ENCODE measurements around the gene GHR.

GHR gene

GRCh38 chr5:42768106-42768504 lies 344.9 kb downstream of the GHR start:
- Histone ChIP-seq H3K4me3 (ENCODE audit: low read length) (no peak overlapping the region), H3K9me2 (replicated peaks; ENCODE audit: insufficient read depth, low read length) (no peaks in the 10 kb centered on the region), H3K27me3 (replicated peaks; ENCODE audit: insufficient read depth, low read length) (no peaks in the 10 kb centered on the region), H3K4me1 (ENCODE audit: low read length) (no peaks in the 10 kb centered on the region), H3F3A (ENCODE audit: insufficient read depth, low read length) (no peaks in the 10 kb centered on the region), H3K9ac (ENCODE audit: low read length) (no peak overlapping the region), H3K4me2 (ENCODE audit: low read depth, low read length) (no peak overlapping the region), H3K79me2 (ENCODE audit: low read length) (no peaks in the 10 kb centered on the region), H3K9me3 (replicated peaks; ENCODE audit: insufficient read depth, low read length) (no peaks in the 10 kb centered on the region), H3K27ac (ENCODE audit: low read length) (no peak overlapping the region), H3K36me3 (replicated peaks; ENCODE audit: insufficient read depth, low read length) (no peaks in the 10 kb centered on the region), H4K20me1 (ENCODE audit: insufficient read depth, low read length) (no peaks in the 10 kb centered on the region), H2AFZ (ENCODE audit: low read length) (no peak overlapping the region)
- TF ChIP-seq CTCF (IDR thresholded peaks at IDR 0.05; ENCODE audit: low read length) (no peak), EZH2 (optimal IDR thresholded peaks at IDR 0.05; ENCODE audit: low read depth, low read length) (no peak), EZH2phosphoT487 (IDR thresholded peaks at IDR 0.05; ENCODE audit: low read length) (no peak)
- DNase-seq, result no peak

GRCh38 chr5:42770003-42770402 lies 346.8 kb downstream of the GHR start:
- DNase-seq, result no peak
- Histone ChIP-seq H3K9ac (ENCODE audit: low read length) (no peak overlapping the region), H3K36me3 (replicated peaks; ENCODE audit: insufficient read depth, low read length) (no peaks in the 10 kb centered on the region), H3K79me2 (ENCODE audit: low read length) (no peaks in the 10 kb centered on the region), H3F3A (ENCODE audit: insufficient read depth, low read length) (no peaks in the 10 kb centered on the region), H3K27ac (ENCODE audit: low read length) (no peak overlapping the region), H3K9me3 (replicated peaks; ENCODE audit: insufficient read depth, low read length) (no peaks in the 10 kb centered on the region), H2AFZ (ENCODE audit: low read length) (no peak overlapping the region), H3K4me2 (ENCODE audit: low read depth, low read length) (no peak overlapping the region), H4K20me1 (ENCODE audit: insufficient read depth, low read length) (no peaks in the 10 kb centered on the region), H3K4me3 (ENCODE audit: low read length) (no peak overlapping the region), H3K4me1 (ENCODE audit: low read length) (no peaks in the 10 kb centered on the region; the same call in 1 of the 2 replicates), H3K9me2 (replicated peaks; ENCODE audit: insufficient read depth, low read length) (no peaks in the 10 kb centered on the region), H3K27me3 (replicated peaks; ENCODE audit: insufficient read depth, low read length) (no peaks in the 10 kb centered on the region)
- TF ChIP-seq EZH2phosphoT487 (IDR thresholded peaks at IDR 0.05; ENCODE audit: low read length), result no peak
- TF ChIP-seq EZH2 (optimal IDR thresholded peaks at IDR 0.05; ENCODE audit: low read depth, low read length), result no peak
- TF ChIP-seq CTCF (IDR thresholded peaks at IDR 0.05; ENCODE audit: low read length), result no peak
